ENCODE results near the gene DUOXA1.

GRCh38 chr15:45116006-45116481 lies 13.6 kb downstream of the DUOXA1 start:
- TF ChIP-seq TRIM24 (IDR thresholded peaks at IDR 0.05) (no peak), RFX5 (IDR thresholded peaks at IDR 0.05; ENCODE audit: low read depth, low read length) (no peak), ZNF398 (CRISPR knock-in tag; IDR thresholded peaks at IDR 0.05) (no peak), ZNF384 (IDR thresholded peaks at IDR 0.05; ENCODE audit: low read depth, low read length) (no peak), POLR2AphosphoS5 (IDR thresholded peaks at IDR 0.05; ENCODE audit: control insufficient read depth, insufficient read depth, low read depth, low read length) (no peak), SMAD3 (CRISPR knock-in tag; conservative IDR thresholded peaks at IDR 0.05) (no peak), MEF2A (IDR thresholded peaks at IDR 0.05; ENCODE audit: control insufficient read depth, low read depth, low read length) (no peak), CEBPB (tag; IDR thresholded peaks at IDR 0.05) (no peak), TCF3 (CRISPR knock-in tag; IDR thresholded peaks at IDR 0.05) (no peak)
